Umbilical cord (tissue), 2 donors: ENCODE measurements around the gene NLRC5. TPM values are rescaled to one million over a fixed set of nuclear protein-coding genes. Genes with fewer than 3 reads are reported as not detected.
A peak's percentile ranks its signal among the peaks of the same experiment; 100 is the strongest.
"Not testable (repeated sequence)": the region's sequence is repeated elsewhere in the genome, so short reads cannot be mapped to it uniquely, and the experiment has no call there.

Source experiments
- DNase-seq: peaks from one replicate; pipeline ENCODE4 v3.0.0-alpha.2; 2015; ENCODE audit warnings: low spot score
- total RNA-seq: library from RNA; depleted of rRNA; stranded (reverse); fragments of >200 nt; gene quantifications from one replicate; pipeline ENCODE4 v1.2.3, GENCODE V29; 2014; ENCODE audit warnings: low replicate concordance; ENCODE audit not compliant: insufficient read depth

The NLRC5 gene
- total RNA-seq, 1 donor from 2014 or later = 15.9 TPM

GRCh38 chr16:56960681-56961281, 28.6 kb upstream of the NLRC5 start:
- no peak for DNase-seq

- DNase-seq = peak; percentile 39
Measured at GRCh38 chr16:56961386-56961785, 28.0 kb upstream of the NLRC5 start.

- no peak for DNase-seq
Measured at GRCh38 chr16:56961851-56962281, 27.5 kb upstream of the NLRC5 start, which contains the start of gene CETP. CETP (plus strand) TSS chr16:56961950; CDS start chr16:56961980, 30 bp downstream.

- peak; percentile 65 for DNase-seq
Measured at GRCh38 chr16:56964243-56965148, 24.9 kb upstream of the NLRC5 start.

GRCh38 chr16:56965149-56966092, 23.9 kb upstream of the NLRC5 start:
- peak; percentile 43 for DNase-seq

GRCh38 chr16:56966093-56966475, 23.3 kb upstream of the NLRC5 start:
- peak; percentile 90 for DNase-seq

GRCh38 chr16:56967733-56968132, 21.6 kb upstream of the NLRC5 start:
- no peak for DNase-seq

GRCh38 chr16:56969769-56970168, 19.6 kb upstream of the NLRC5 start:
- no peak for DNase-seq

- no peak for DNase-seq
Measured at GRCh38 chr16:56970934-56971767, 18.2 kb upstream of the NLRC5 start.

GRCh38 chr16:56971768-56972043, 17.7 kb upstream of the NLRC5 start:
- DNase-seq = no peak

GRCh38 chr16:56972403-56973293, 16.7 kb upstream of the NLRC5 start:
- DNase-seq = no peak

GRCh38 chr16:56973294-56973689, 16.1 kb upstream of the NLRC5 start:
- no peak for DNase-seq

GRCh38 chr16:56973899-56974298, 15.5 kb upstream of the NLRC5 start:
- not testable (repeated sequence) for DNase-seq

GRCh38 chr16:56974549-56975300, 14.6 kb upstream of the NLRC5 start:
- no peak for DNase-seq

- no peak for DNase-seq
Measured at GRCh38 chr16:56975714-56976113, 13.6 kb upstream of the NLRC5 start.

GRCh38 chr16:56977216-56977615, 12.1 kb upstream of the NLRC5 start:
- no peak for DNase-seq

- DNase-seq = no peak
Measured at GRCh38 chr16:56977823-56978430, 11.4 kb upstream of the NLRC5 start.

GRCh38 chr16:56980201-56980535, 9.2 kb upstream of the NLRC5 start:
- no peak for DNase-seq
